ENCODE results near the gene PRPF19.
"Not testable (repeated sequence)": the region's sequence is repeated elsewhere in the genome, so short reads cannot be mapped to it uniquely, and the experiment has no call there.

Gene PRPF19

GRCh38 chr11:60909680-60910280, 3.4 kb upstream of the PRPF19 start:
- in situ Hi-C loops (cut with MboI; ENCODE audit: low sequenced_read_pairs): not testable (repeated sequence)

GRCh38 chr11:60908803-60909202, 2.4 kb upstream of the PRPF19 start:
- in situ Hi-C loops (cut with MboI; ENCODE audit: low sequenced_read_pairs): no loop called here

- in situ Hi-C loops (cut with MboI; ENCODE audit: low sequenced_read_pairs): no loop called here
Observed at GRCh38 chr11:60905551-60906113, 753 bp downstream of the PRPF19 start.

GRCh38 chr11:60905047-60905446, 1.3 kb downstream of the PRPF19 start:
- in situ Hi-C loops (cut with MboI; ENCODE audit: low sequenced_read_pairs): no loop called here

- in situ Hi-C loops (cut with MboI; ENCODE audit: low sequenced_read_pairs): no loop called here
Observed at GRCh38 chr11:60902625-60903024, 3.8 kb downstream of the PRPF19 start.

- in situ Hi-C loops (cut with MboI; ENCODE audit: low sequenced_read_pairs): no loop called here
Observed at GRCh38 chr11:60900673-60901404, 5.5 kb downstream of the PRPF19 start.

- in situ Hi-C loops (cut with MboI; ENCODE audit: low sequenced_read_pairs): no loop called here
Observed at GRCh38 chr11:60899977-60900376, 6.4 kb downstream of the PRPF19 start.

- in situ Hi-C loops (cut with MboI; ENCODE audit: low sequenced_read_pairs): no loop called here
Observed at GRCh38 chr11:60899046-60899936, 7.1 kb downstream of the PRPF19 start.

GRCh38 chr11:60897496-60897895, 8.9 kb downstream of the PRPF19 start:
- in situ Hi-C loops (cut with MboI; ENCODE audit: low sequenced_read_pairs): no loop called here

- in situ Hi-C loops (cut with MboI; ENCODE audit: low sequenced_read_pairs): no loop called here
Observed at GRCh38 chr11:60895687-60896086, 10.7 kb downstream of the PRPF19 start.

- in situ Hi-C loops (cut with MboI; ENCODE audit: low sequenced_read_pairs): no loop called here
Observed at GRCh38 chr11:60891103-60891741, 15.2 kb downstream of the PRPF19 start.

GRCh38 chr11:60890696-60891095, 15.7 kb downstream of the PRPF19 start:
- in situ Hi-C loops (cut with MboI; ENCODE audit: low sequenced_read_pairs): no loop called here

- in situ Hi-C loops (cut with MboI; ENCODE audit: low sequenced_read_pairs): no loop called here
Observed at GRCh38 chr11:60889869-60890311, 16.5 kb downstream of the PRPF19 start.

- in situ Hi-C loops (cut with MboI; ENCODE audit: low sequenced_read_pairs): no loop called here
Observed at GRCh38 chr11:60887556-60887955, 18.8 kb downstream of the PRPF19 start.

GRCh38 chr11:60880643-60881282, 25.6 kb downstream of the PRPF19 start:
- in situ Hi-C loops (cut with MboI; ENCODE audit: low sequenced_read_pairs): no loop called here

- in situ Hi-C loops (cut with MboI; ENCODE audit: low sequenced_read_pairs): no loop called here
Observed at GRCh38 chr11:60879971-60880588, 26.3 kb downstream of the PRPF19 start.

- in situ Hi-C loops (cut with MboI; ENCODE audit: low sequenced_read_pairs): no loop called here
Observed at GRCh38 chr11:60879104-60879503, 27.3 kb downstream of the PRPF19 start.

- in situ Hi-C loops (cut with MboI; ENCODE audit: low sequenced_read_pairs): no loop called here
Observed at GRCh38 chr11:60878245-60879101, 27.9 kb downstream of the PRPF19 start.

GRCh38 chr11:60876168-60876485, 30.3 kb downstream of the PRPF19 start:
- in situ Hi-C loops (cut with MboI; ENCODE audit: low sequenced_read_pairs): no loop called here

All from HL-60/S4 treated with phorbol 12-myristate 13-acetate at 8.2 ng/mL for 4 days and 3 days (cell line).